GM12878 (cell line): Measurements from ENCODE around the gene HOXC9. TPM values are rescaled to one million over a fixed set of nuclear protein-coding genes. Genes with fewer than 3 reads are reported as not detected.

ENCODE experiments used
- ATAC-seq: fragments of 200-7000 bp; cut with Tn5 transposase; 3 replicates; pipeline ENCODE4 v1.9.1; 2020; ENCODE audit warnings: mild to moderate bottlenecking, moderate library complexity
- BruUV-seq: library from RNA; stranded (reverse); fragments of 400-500 nt; replicated peaks from 2 replicates; lab custom pipeline; 2021; lab: Mats Ljungman, UMichigan
- CTCF ChIA-PET: fragments of 300-600 bp; sonication (Branson Sonifier 250); formaldehyde crosslinking; extraction: SDS; loops from one replicate; lab custom pipeline; 2021; ENCODE audit warnings: inconsistent platforms; lab: Yijun Ruan, JAX
- POLR2A ChIA-PET: fragments of 350-600 bp; formaldehyde crosslinking; extraction: SDS; loops from one replicate; lab custom pipeline; 2021; ENCODE audit warnings: inconsistent platforms; lab: Charles Lee
- RAD21 ChIA-PET: fragments of 300-600 bp; sonication (Branson Sonifier 250); formaldehyde crosslinking; loops from one replicate; lab custom pipeline; 2023; ENCODE audit warnings: antibody characterized with exemption; ENCODE audit not compliant: unreplicated experiment; lab: Charles Lee
- SMC1A ChIA-PET: fragments of 300-600 bp; sonication (Branson Sonifier 250); formaldehyde crosslinking; loops from one replicate; lab custom pipeline; 2023; ENCODE audit not compliant: unreplicated experiment, uncharacterized antibody; lab: Charles Lee
- DNase-seq: peaks from one replicate; pipeline ENCODE4 v3.0.0-alpha.2; 2011; ENCODE audit warnings: low read depth, low spot score
- FAIRE-seq: peaks from 3 replicates; lab custom pipeline; 2011; peaks lifted over from hg19 to GRCh38; lab: Jason Lieb, UNC
- H2AFZ ChIP-seq: 2 replicates; pipeline ENCODE4 v1.6.0; 2011; ENCODE audit warnings: low read depth, low read length, control low read depth; ENCODE audit not compliant: control insufficient read depth
- H3K27ac ChIP-seq: 2 replicates; pipeline ENCODE4 v1.5.1; 2011; ENCODE audit warnings: control low read depth; ENCODE audit not compliant: control insufficient read depth, insufficient read depth
- H3K27me3 ChIP-seq, 2 experiments: replicated peaks in 1 of 2; 2 replicates each; pipeline versions ENCODE4 v1.6.0 to v1.6.1; 2011; ENCODE audit warnings: low read length in 1 of 2; ENCODE audit not compliant: control insufficient read depth in 2 of 2, insufficient read depth in 2 of 2
- H3K36me3 ChIP-seq, 2 experiments: 2 replicates each; pipeline ENCODE4 v1.5.1; 2011; ENCODE audit warnings: low read length in 1 of 2; ENCODE audit not compliant: control insufficient read depth in 2 of 2, insufficient read depth in 2 of 2
- H3K4me1 ChIP-seq: 2 replicates; pipeline ENCODE4 v1.6.1; 2011; ENCODE audit warnings: mild to moderate bottlenecking, low read length, moderate library complexity, mixed read lengths; ENCODE audit not compliant: control insufficient read depth, insufficient read depth
- H3K4me2 ChIP-seq: 2 replicates; pipeline ENCODE4 v1.6.0; 2011; ENCODE audit warnings: control low read depth; ENCODE audit not compliant: control insufficient read depth, insufficient read depth
- H3K4me3 ChIP-seq: fragments of 200-600 bp; sonication (generic); 2 replicates; pipeline ENCODE4 v1.5.1; 2016
- H3K79me2 ChIP-seq: 2 replicates; pipeline ENCODE4 v1.6.0; 2011; ENCODE audit warnings: low read length; ENCODE audit not compliant: control insufficient read depth, insufficient read depth
- H3K9ac ChIP-seq: 2 replicates; pipeline ENCODE4 v1.8.0; 2011; ENCODE audit warnings: low read length, control low read depth, mixed read lengths; ENCODE audit not compliant: control insufficient read depth, insufficient read depth
- H3K9me3 ChIP-seq: replicated peaks from 3 replicates; pipeline ENCODE4 v1.5.1; 2011; ENCODE audit warnings: mild to moderate bottlenecking, low read length; ENCODE audit not compliant: control insufficient read depth, insufficient read depth
- H4K20me1 ChIP-seq: 2 replicates; pipeline ENCODE4 v1.6.0; 2011; ENCODE audit not compliant: control insufficient read depth, insufficient read depth
- EED ChIP-seq: sonication (generic); IDR thresholded peaks from 2 replicates; pipeline ENCODE4 v1.6.1; 2016; ENCODE audit warnings: antibody characterized with exemption, low read depth
- ESRRA ChIP-seq: IDR thresholded peaks from 2 replicates; pipeline ENCODE4 v1.6.1; 2012; ENCODE audit warnings: mild to moderate bottlenecking, low read length, improper control_type of control experiment
- NKRF ChIP-seq: fragments of 450-650 bp; conservative IDR thresholded peaks from 2 replicates; pipeline ENCODE4 v1.6.1; 2017; ENCODE audit warnings: mild to moderate bottlenecking, moderate library complexity
- POLR2A ChIP-seq: IDR thresholded peaks from 2 replicates; pipeline ENCODE4 v1.6.1; 2011; ENCODE audit warnings: low read depth, mild to moderate bottlenecking, low read length
- POLR2AphosphoS2 ChIP-seq: IDR thresholded peaks from 2 replicates; pipeline ENCODE4 v1.6.1; 2011; ENCODE audit warnings: low read depth, mild to moderate bottlenecking, low read length, improper control_type of control experiment, moderate library complexity
- SIN3A ChIP-seq: IDR thresholded peaks from 2 replicates; pipeline ENCODE4 v1.6.1; 2012; ENCODE audit warnings: low read depth, low read length, improper control_type of control experiment
- TAF1 ChIP-seq: IDR thresholded peaks from 2 replicates; pipeline ENCODE4 v1.6.1; 2011; ENCODE audit warnings: mild to moderate bottlenecking, low read depth, low read length, borderline replicate concordance
- TARDBP ChIP-seq: IDR thresholded peaks from 2 replicates; pipeline ENCODE4 v1.6.1; 2016; ENCODE audit warnings: borderline replicate concordance
- WRNIP1 ChIP-seq: IDR thresholded peaks from 2 replicates; pipeline ENCODE4 v1.6.1; 2011; ENCODE audit warnings: low read depth, low read length, improper control_type of control experiment, borderline replicate concordance
- WGBS: methylation state at CpG from one replicate; pipeline ENCODE4 v1.1.6; 2016; ENCODE audit warnings: low lambda C conversion rate; ENCODE audit not compliant: insufficient replicate concordance, insufficient coverage; ENCODE audit errors: missing lambda C conversion rate; 5-methylcytosine and 5-hydroxymethylcytosine counted together
- in situ Hi-C: fragments of 300-500 bp; cut with MboI; formaldehyde crosslinking; loops from 9 replicates; pipeline ENCODE4 v1.14.3; 2018; ENCODE audit warnings: mixed read lengths
- intact Hi-C: fragments of 100-400 bp; cut with micrococcal nuclease; formaldehyde crosslinking; loops from one replicate; pipeline ENCODE4 v1.14.2; 2022; ENCODE audit not compliant: unreplicated experiment
- polyA plus RNA-seq, 11 experiments: library from polyadenylated mRNA; depleted of rRNA in 4 of 11; unstranded in 6 of 11; stranded (reverse) in 5 of 11; fragments of >200 nt; fragmentation: Nextera tagmentation in 4 of 11; fragmentation: Illumina TruSeq in 1 of 11; extraction: Ambion mirVana in 4 of 11; extraction: Trizol in 1 of 11; gene quantifications; 1 replicate in 1 of 11; 2 replicates in 10 of 11; pipeline versions ENCODE4 v1.2.1 to v1.2.3, GENCODE V29; 2011 to 2016; ENCODE audit warnings: inconsistent platforms in 2 of 11, missing spikeins in 2 of 11, low read depth in 1 of 11
- total RNA-seq, 4 experiments: library from RNA; depleted of rRNA in 3 of 4; stranded (reverse); fragments of >200 nt in 3 of 4; fragmentation: Illumina TruSeq in 1 of 4; extraction: Trizol in 1 of 4; gene quantifications; 2 replicates each; pipeline versions ENCODE4 v1.2.1 to v1.2.3, GENCODE V29; 2013 to 2021

HOXC9 gene
- total and polyA plus RNA-seq, 10 of the 15 experiments (the other 5 are each of a cell fraction or from before 2014, with no cell fraction given): not detected

GRCh38 chr12:53974084-53975063 is 25.6 kb upstream of the HOXC9 start, which contains the start of gene HOTAIR:
Gene HOTAIR, minus strand, starts transcription at chr12:53974954.
- peak within 1 kb of the TSS; percentile 67 for H3K4me2 ChIP-seq
- WGBS: 45% methylated on average over 50 of the region's 63 CpGs
- ChIA-PET POLR2A (no interaction called here), RAD21 (no interaction called here), SMC1A (no interaction called here), CTCF (no interaction called here)
- in situ Hi-C loops: no loop called here
- intact Hi-C loops: no loop called here
- BruUV-seq: no TSS peak
- no peak within 1 kb of the TSS for H3K27ac ChIP-seq
- DNase-seq (no peak), ATAC-seq (peak; percentile 72), FAIRE-seq (no peak)
- no peaks in the 10 kb centered on the region for H3K36me3 ChIP-seq
- H3K9ac ChIP-seq: no peak within 1 kb of the TSS
- H3K27me3 ChIP-seq: peaks cover 23 to 34% of the 10 kb centered on the region in 2 experiments
- no peaks in the 10 kb centered on the region for H4K20me1 ChIP-seq
- H3K79me2 ChIP-seq: no peaks in the 10 kb centered on the region
- TF ChIP-seq POLR2A (no peak), NKRF (no peak), ESRRA (no peak), EED (no peak), TARDBP (no peak), POLR2AphosphoS2 (no peak), SIN3A (no peak), WRNIP1 (no peak), TAF1 (no peak)
- peaks cover 8% of the 10 kb centered on the region for H3K4me1 ChIP-seq
- H3K9me3 ChIP-seq: no peaks in the 10 kb centered on the region; the same call in 1 of the 3 replicates
- H2AFZ ChIP-seq: no peak within 1 kb of the TSS
- peak within 1 kb of the TSS; percentile 34 for H3K4me3 ChIP-seq
